ENCODE results near the gene KRT13.

Gene KRT13

DNA sequence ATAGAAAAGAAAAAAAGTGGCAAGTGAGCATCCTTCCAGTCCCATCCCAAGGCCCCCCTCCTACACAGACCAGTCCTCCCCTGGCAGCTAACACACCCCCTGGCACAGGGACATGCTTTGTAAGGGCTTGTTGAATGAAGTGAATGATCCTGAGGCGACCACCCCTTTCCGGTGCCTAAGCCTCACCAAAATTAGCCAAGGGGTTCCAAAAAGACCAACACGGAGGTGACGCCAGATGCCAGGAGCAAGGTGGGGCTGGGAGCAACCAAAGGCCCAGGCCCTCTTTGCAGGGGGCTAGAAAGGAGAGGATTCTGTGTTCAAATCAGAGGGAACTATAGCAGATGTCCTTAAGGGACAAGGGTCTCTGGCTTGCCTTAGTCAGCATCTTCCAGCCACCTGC, 30.0 kb downstream of the KRT13 start:
- no peak for DNase-seq (ENCODE audit: low read depth in 3 of 3, low spot score in 1 of 3)

DNA sequence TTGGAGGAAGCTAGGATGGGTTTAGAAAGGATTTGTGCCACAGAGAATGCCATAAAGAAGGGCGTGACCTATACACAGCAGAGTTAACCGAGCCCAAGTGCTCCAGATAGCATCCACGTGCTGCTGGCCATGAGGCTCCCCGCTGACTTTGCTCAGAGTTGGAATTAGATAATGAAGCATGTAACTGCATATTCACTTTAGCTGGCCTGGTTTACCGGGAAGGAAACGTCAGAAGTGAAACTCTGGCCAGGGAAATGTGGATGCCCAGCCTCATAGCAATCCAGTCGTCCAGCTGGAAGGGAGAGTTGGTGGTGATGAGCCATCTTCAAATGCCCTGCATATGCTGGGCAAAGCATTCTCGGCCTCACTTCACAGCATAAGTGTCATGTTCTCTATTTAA, 30.5 kb downstream of the KRT13 start:
- no peak for DNase-seq (ENCODE audit: low read depth in 3 of 3, low spot score in 1 of 3)

GRCh38 chr17:41468346-41468745, 37.1 kb downstream of the KRT13 start:
- no peak for DNase-seq (ENCODE audit: low read depth in 3 of 3, low spot score in 1 of 3)

DNA sequence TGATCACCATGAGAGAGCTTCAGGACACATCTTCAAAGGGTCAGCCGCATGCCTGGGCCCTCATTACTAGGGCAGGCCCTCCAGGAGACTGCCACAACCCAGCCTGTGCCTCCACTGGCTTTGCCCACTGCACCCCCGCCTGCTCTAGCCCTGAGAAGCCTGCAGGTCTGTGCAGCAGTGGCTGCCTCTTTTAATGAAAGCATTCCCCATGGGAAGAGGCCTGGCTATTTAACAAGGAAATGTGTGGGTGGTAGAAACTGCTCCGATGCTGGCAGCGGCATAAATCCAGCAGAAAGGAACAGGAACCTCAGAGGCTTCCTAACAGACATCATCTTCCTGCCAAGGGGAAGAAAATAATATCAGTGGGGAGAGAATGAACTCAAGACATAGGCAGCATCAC, 37.9 kb downstream of the KRT13 start:
- no peak for DNase-seq (ENCODE audit: low read depth in 3 of 3, low spot score in 1 of 3)

- DNase-seq (ENCODE audit: low read depth in 3 of 3, low spot score in 1 of 3), result no peak
Measured at GRCh38 chr17:41466988-41467387, 38.4 kb downstream of the KRT13 start, which contains the start of gene KRT32. KRT32 (minus strand) TSS chr17:41467386; CDS start chr17:41467325, 61 bp downstream.

- DNase-seq (ENCODE audit: low read depth in 3 of 3, low spot score in 1 of 3), result no peak
Measured at GRCh38 chr17:41464682-41465081, 40.7 kb downstream of the KRT13 start.

- no peak for DNase-seq (ENCODE audit: low read depth in 3 of 3, low spot score in 1 of 3)
Measured at GRCh38 chr17:41464173-41464572, 41.2 kb downstream of the KRT13 start.

DNA sequence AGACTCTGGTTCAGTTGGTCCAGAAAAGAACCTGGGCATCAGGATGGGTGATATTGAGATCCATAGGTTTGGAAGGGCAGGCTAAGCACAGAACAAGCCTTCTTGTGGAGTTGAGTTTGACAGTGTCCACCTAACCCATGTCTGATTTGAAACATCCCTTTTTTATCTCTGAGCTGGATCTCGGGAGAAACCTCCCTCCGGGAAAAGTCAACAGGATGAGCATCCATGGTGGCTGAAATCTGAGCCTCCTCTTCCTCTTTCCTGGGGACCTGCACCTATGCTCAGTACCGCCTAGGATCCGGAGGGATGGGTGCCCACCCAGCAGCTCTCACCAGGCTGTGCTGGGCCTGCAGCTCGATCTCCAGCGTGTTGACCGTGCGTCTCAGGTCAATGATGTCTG, 41.7 kb downstream of the KRT13 start:
- DNase-seq (ENCODE audit: low read depth in 3 of 3, low spot score in 1 of 3), result no peak

DNA sequence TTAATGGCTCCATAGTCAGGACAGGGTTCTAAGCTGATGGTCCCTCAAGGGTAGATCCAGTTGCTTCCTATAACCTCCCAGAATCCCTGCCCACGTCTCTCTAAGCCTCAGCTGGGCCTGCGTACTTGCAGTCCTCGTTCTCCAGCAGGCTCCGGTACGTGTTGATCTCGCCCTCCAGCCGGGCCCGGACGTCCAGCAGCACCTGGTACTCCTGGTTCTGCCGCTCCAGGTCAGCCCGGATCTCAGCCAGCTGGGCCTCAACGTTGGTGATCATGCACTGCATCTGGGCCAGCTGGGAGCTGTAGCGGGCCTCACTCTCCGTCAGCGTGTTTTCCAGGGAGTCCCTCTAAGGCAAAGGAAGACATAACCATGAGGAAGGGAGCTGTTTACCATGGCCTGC, 42.7 kb downstream of the KRT13 start:
- no peak for DNase-seq (ENCODE audit: low read depth in 3 of 3, low spot score in 1 of 3)

- no peak for DNase-seq (ENCODE audit: low read depth in 3 of 3, low spot score in 1 of 3)
Measured at GRCh38 chr17:41457676-41458075, 47.7 kb downstream of the KRT13 start.

- no peak for DNase-seq (ENCODE audit: low read depth in 3 of 3, low spot score in 1 of 3)
Measured at GRCh38 chr17:41456204-41456603, 49.2 kb downstream of the KRT13 start.

DNA sequence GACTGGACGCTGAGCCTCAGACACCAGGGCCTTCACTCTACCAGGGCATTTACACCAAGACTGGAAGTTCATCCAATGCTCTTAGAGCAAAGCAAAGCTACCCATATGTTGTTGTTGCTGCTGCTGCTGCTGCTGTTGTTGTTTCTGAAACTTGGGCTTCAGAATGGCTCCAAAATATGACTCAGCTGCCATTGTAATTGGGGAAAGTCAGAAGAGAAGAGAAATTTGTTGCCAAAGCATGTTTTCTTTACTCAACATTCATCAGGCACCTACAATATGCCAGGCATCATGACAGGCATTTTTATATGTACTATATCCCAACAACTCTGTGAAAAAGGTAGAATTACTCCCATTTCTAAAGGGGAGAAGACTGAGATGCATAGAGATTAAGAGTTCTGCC, 50.2 kb downstream of the KRT13 start:
- no peak for DNase-seq (ENCODE audit: low read depth in 3 of 3, low spot score in 1 of 3)

DNA sequence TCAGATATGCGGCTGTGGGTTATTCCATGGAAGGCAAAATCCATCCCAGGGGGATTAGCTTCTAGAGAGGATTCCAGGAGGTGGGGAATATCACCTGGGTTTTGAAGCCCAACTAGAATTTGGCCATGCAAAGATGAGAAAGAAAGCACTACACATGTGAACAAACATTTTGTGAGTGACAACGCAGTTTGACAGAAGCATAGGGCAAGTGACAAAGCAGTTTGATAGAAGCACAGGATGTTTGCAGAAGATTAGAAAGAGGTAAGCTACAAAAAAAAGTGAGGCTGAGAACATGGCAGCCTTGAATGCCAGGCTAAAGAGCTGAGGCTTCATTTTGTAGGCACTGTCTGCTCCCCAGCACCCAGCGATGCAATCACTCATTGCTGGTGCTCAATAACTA, 52.3 kb downstream of the KRT13 start:
- no peak for DNase-seq (ENCODE audit: low read depth in 3 of 3, low spot score in 1 of 3)

GRCh38 chr17:41452281-41452680, 53.1 kb downstream of the KRT13 start:
- no peak for DNase-seq (ENCODE audit: low read depth in 3 of 3, low spot score in 1 of 3)

GRCh38 chr17:41451154-41451728, 54.2 kb downstream of the KRT13 start:
- DNase-seq (ENCODE audit: low read depth in 3 of 3, low spot score in 1 of 3), result no peak
